OCI-LY7 (cell line): ENCODE data around the gene INSL3. TPM values are rescaled to one million over a fixed set of nuclear protein-coding genes. Genes with fewer than 3 reads are reported as not detected.
"Not testable (repeated sequence)": the region's sequence is repeated elsewhere in the genome, so short reads cannot be mapped to it uniquely, and the experiment has no call there.

Experiments used
- BruUV-seq: library from RNA; stranded (reverse); fragments of 400-500 nt; replicated peaks from 2 replicates; lab custom pipeline; 2021; lab: Mats Ljungman, UMichigan
- CTCF ChIA-PET: fragments of 300-600 bp; sonication (Branson Sonifier 250); formaldehyde crosslinking; loops from one replicate; lab custom pipeline; 2022; ENCODE audit warnings: antibody characterized with exemption; ENCODE audit not compliant: unreplicated experiment; lab: Charles Lee
- POLR2A ChIA-PET: fragments of 300-600 bp; sonication (Branson Sonifier 250); formaldehyde crosslinking; loops from one replicate; lab custom pipeline; 2022; ENCODE audit warnings: antibody characterized with exemption; lab: Charles Lee
- DNase-seq: peaks from one replicate; pipeline ENCODE4 v3.0.0-alpha.2; 2015; ENCODE audit warnings: low spot score
- H2AFZ ChIP-seq: fragments of 200-600 bp; sonication (generic), shearing (Covaris generic); 2 replicates; pipeline ENCODE4 v1.6.1; 2014; ENCODE audit warnings: mild to moderate bottlenecking, antibody characterized with exemption, low read length, moderate library complexity
- H3K27ac ChIP-seq: fragments of 200-600 bp; sonication (generic); 2 replicates; pipeline ENCODE4 v1.5.1; 2014; ENCODE audit warnings: mixed run types, low read depth, mild to moderate bottlenecking, moderate library complexity, low read length, inconsistent platforms; ENCODE audit not compliant: poor library complexity, severe bottlenecking
- H3K36me3 ChIP-seq: fragments of 200-600 bp; sonication (generic); 2 replicates; pipeline ENCODE4 v1.6.1; 2014; ENCODE audit warnings: mild to moderate bottlenecking, antibody characterized with exemption, low read length, moderate library complexity, mixed read lengths; ENCODE audit not compliant: insufficient read depth
- H3K4me1 ChIP-seq: fragments of 200-600 bp; sonication (generic); 2 replicates; pipeline ENCODE4 v1.5.1; 2014; ENCODE audit warnings: mild to moderate bottlenecking, low read length; ENCODE audit not compliant: insufficient read depth, poor library complexity, severe bottlenecking
- H3K4me2 ChIP-seq: fragments of 200-600 bp; sonication (generic); 2 replicates; pipeline ENCODE4 v1.6.1; 2014; ENCODE audit warnings: mild to moderate bottlenecking, low read length
- H3K4me3 ChIP-seq: fragments of 200-600 bp; sonication (generic); 2 replicates; pipeline ENCODE4 v1.5.1; 2014; ENCODE audit warnings: mild to moderate bottlenecking, low read depth, low read length; ENCODE audit not compliant: poor library complexity, severe bottlenecking
- H3K79me2 ChIP-seq: fragments of 200-600 bp; sonication (generic); 2 replicates; pipeline ENCODE4 v1.6.1; 2016; ENCODE audit warnings: low read depth, mild to moderate bottlenecking, low read length, moderate library complexity, mixed read lengths; ENCODE audit not compliant: insufficient read depth
- H3K9me2 ChIP-seq: fragments of 200-600 bp; sonication (generic); 2 replicates; pipeline ENCODE4 v1.6.1; 2016; ENCODE audit warnings: mild to moderate bottlenecking, low read length, mixed read lengths; ENCODE audit not compliant: insufficient read depth
- H3K9me3 ChIP-seq: fragments of 200-600 bp; sonication (generic); 2 replicates; pipeline ENCODE4 v1.6.1; 2014; ENCODE audit warnings: mild to moderate bottlenecking, mixed run types, low read length, mixed read lengths
- H4K20me1 ChIP-seq: fragments of 200-600 bp; sonication (generic); 2 replicates; pipeline ENCODE4 v1.6.1; 2014; ENCODE audit warnings: mild to moderate bottlenecking, antibody characterized with exemption, low read length, moderate library complexity, mixed read lengths; ENCODE audit not compliant: insufficient read depth
- EZH2phosphoT487 ChIP-seq: fragments of 200-600 bp; sonication (generic); IDR thresholded peaks from 2 replicates; pipeline ENCODE4 v1.6.1; 2018; ENCODE audit warnings: low read depth, borderline replicate concordance, mild to moderate bottlenecking, mixed run types, antibody characterized with exemption, low read length, moderate library complexity, mixed read lengths
- intact Hi-C: fragments of 100-400 bp; cut with micrococcal nuclease; formaldehyde crosslinking; loops from one replicate; pipeline ENCODE4 v1.10.0; 2022; ENCODE audit not compliant: unreplicated experiment
- total RNA-seq, 2 experiments: library from RNA; depleted of rRNA in 1 of 2; stranded (reverse); fragments of >200 nt in 1 of 2; shearing (Covaris generic) in 1 of 2; gene quantifications; 2 replicates each; pipeline ENCODE4 v1.2.3, GENCODE V29; 2014 to 2022
- TF ChIP-seq, protein P1 (sequence below): fragments of 200-600 bp; sonication (generic); conservative IDR thresholded peaks from 2 replicates; pipeline ENCODE4 v1.5.1; 2014; ENCODE audit warnings: mild to moderate bottlenecking, antibody characterized with exemption, low read length, moderate library complexity, mixed read lengths

Gene INSL3
- total RNA-seq, 2 experiments from 2014 or later: 0.25 to 0.38 TPM

DNA sequence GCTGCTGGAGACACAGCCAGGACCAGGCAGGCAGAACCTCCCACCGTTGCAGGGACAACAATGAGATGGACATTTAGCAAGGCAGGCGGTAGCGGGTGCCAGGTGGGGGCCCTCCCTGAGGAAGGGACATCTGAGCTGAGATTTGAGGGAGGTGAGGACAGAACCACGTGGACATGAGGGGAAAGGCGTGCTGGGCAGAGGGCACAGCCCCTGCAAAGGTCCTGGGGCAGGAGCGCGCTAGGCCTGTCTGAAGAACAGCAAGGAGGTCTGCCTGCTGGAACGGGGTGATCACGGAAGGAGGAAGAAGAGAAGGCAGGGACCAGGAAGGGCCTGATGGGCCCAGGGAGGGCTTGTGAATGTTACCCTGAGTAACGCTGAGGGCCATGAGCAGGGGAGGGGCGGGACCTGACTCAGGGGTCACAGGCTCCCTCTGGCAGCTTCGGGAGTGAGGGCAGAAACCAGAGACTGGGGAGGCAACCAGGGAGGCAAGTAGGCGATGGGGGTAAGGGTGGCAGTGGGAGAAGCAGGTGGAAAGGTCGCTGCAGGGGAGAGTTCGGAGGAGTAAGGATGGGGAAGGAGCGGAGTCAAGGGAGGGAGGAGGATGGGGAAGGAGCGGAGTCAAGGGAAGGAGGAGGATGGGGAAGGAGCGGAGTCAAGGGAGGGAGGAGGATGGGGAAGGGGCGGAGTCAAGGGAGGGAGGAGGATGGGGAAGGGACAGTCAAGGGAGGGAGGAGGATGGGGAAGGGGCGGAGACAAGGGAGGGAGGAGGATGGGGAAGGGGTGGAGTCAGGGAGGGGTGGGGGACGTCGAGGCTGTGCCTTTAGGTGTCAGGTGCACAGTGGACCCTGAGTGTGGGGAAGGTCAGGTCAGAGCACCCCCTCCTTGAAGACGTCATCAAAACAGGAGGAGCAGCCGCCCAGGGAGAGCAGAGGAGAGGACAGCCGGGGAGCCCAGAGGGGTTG, 42.1 kb downstream of the INSL3 start:
- H3K27ac ChIP-seq: no peak overlapping the region
- ChIA-PET POLR2A (interaction anchor here (0.6 kb wide), 1 partner anchor 302 kb away, joined by 6 read pairs; no protein-coding TSS in a partner anchor), CTCF (no interaction called here)
- intact Hi-C loops: no loop called here
- H3K4me2 ChIP-seq: no peak overlapping the region
- H3K9me2 ChIP-seq: no peaks in the 10 kb centered on the region
- no peaks in the 10 kb centered on the region for H3K79me2 ChIP-seq
- no peak overlapping the region for H3K4me3 ChIP-seq
- H3K9me3 ChIP-seq: no peaks in the 10 kb centered on the region
- H3K36me3 ChIP-seq: peaks cover 85% of the 10 kb centered on the region
- DNase-seq: no peak
- peaks cover 12% of the 10 kb centered on the region for H3K4me1 ChIP-seq
- no peak overlapping the region for H2AFZ ChIP-seq
- H4K20me1 ChIP-seq: no peaks in the 10 kb centered on the region
- no TSS peak for BruUV-seq
- no peak for TF ChIP-seq EZH2phosphoT487
- TF ChIP-seq, protein P1, sequence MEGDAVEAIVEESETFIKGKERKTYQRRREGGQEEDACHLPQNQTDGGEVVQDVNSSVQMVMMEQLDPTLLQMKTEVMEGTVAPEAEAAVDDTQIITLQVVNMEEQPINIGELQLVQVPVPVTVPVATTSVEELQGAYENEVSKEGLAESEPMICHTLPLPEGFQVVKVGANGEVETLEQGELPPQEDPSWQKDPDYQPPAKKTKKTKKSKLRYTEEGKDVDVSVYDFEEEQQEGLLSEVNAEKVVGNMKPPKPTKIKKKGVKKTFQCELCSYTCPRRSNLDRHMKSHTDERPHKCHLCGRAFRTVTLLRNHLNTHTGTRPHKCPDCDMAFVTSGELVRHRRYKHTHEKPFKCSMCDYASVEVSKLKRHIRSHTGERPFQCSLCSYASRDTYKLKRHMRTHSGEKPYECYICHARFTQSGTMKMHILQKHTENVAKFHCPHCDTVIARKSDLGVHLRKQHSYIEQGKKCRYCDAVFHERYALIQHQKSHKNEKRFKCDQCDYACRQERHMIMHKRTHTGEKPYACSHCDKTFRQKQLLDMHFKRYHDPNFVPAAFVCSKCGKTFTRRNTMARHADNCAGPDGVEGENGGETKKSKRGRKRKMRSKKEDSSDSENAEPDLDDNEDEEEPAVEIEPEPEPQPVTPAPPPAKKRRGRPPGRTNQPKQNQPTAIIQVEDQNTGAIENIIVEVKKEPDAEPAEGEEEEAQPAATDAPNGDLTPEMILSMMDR: no peak

DNA sequence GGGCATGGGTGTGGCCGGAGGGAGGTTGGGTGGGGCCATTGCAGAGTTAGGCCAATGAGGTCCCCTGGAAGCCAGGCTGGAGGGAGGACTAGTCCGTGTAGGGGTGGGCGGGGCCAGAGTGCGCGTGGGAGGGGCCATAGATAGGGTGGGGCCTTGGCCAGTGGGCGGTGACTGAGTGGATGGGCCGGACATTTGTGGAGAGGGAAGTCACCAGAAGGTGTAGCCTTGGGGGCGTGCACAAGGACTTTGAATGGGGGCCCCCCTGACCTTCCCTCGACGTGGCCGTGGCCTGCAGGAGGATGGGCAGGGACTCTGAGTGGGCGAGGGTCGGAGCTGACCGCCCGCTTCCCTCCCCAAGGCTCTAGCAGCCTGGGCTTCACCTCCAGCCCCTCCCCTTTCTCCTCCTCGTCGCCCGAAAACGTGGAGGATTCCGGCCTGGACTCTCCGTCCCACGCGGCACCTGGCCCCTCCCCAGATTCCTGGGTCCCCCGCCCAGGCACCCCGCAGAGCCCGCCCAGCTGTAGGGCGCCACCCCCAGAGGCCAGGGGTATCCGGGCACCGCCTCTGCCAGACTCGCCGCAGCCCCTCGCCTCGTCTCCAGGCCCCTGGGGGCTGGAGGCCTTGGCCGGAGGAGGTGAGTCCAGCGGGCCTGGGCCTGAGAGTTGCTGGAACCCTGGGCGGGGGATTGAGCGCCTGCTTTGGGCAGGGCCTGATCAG, 42.9 kb downstream of the INSL3 start:
- ChIA-PET CTCF (no interaction called here), POLR2A (interaction anchor here (0.9 kb wide), 1 partner anchor 11 kb away, joined by 4 read pairs; no protein-coding TSS in a partner anchor)
- no peak for TF ChIP-seq EZH2phosphoT487
- TF ChIP-seq, protein P1: no peak
- Histone ChIP-seq H3K4me2 (no peak overlapping the region), H2AFZ (no peak overlapping the region), H3K9me2 (no peaks in the 10 kb centered on the region), H3K4me1 (peaks cover 12% of the 10 kb centered on the region), H3K4me3 (no peak overlapping the region), H3K9me3 (no peaks in the 10 kb centered on the region), H3K79me2 (no peaks in the 10 kb centered on the region), H3K27ac (no peak overlapping the region), H3K36me3 (peaks cover 83% of the 10 kb centered on the region), H4K20me1 (no peaks in the 10 kb centered on the region)
- peak; percentile 79 for DNase-seq
- intact Hi-C loops: no loop called here
- BruUV-seq: no TSS peak

DNA sequence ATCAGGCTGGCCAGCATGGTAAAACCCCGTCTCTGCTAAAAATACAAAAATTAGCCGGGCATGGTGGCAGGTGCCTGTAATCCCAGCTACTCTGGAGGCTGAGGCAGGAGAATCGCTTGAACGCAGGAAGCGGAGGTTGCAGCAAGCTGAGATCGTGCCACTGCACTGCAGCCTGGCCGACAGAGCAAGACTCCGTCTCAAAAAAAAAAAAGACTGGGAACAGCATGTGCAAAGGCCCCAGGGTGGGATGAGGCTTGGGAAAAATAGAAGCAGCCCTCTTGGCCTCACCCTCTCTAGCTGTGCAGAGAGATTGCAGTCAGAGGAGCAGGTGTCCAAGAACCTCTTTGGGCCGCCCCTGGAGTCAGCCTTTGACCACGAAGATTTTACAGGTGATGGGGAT, 43.5 kb downstream of the INSL3 start:
- Histone ChIP-seq H3K36me3 (peaks cover 86% of the 10 kb centered on the region), H3K4me1 (peaks cover 12% of the 10 kb centered on the region)
- BruUV-seq, H3K9me3 ChIP-seq, H3K79me2 ChIP-seq, CTCF ChIA-PET, H3K4me3 ChIP-seq, DNase-seq, intact Hi-C loops, H4K20me1 ChIP-seq, H3K9me2 ChIP-seq, H3K27ac ChIP-seq, H3K4me2 ChIP-seq, H2AFZ ChIP-seq: not testable (repeated sequence)
- POLR2A ChIA-PET: interaction anchor here (0.9 kb wide), 1 partner anchor 10 kb away, joined by 4 read pairs; no protein-coding TSS in a partner anchor
